ENCODE data around the gene NLE1. TPM values are rescaled to one million over a fixed set of nuclear protein-coding genes. Genes with fewer than 3 reads are reported as not detected.

The NLE1 gene
- polyA plus RNA-seq, 1 of the 3 experiments (the other 2 are of a cell fraction) = 22.1 TPM

DNA sequence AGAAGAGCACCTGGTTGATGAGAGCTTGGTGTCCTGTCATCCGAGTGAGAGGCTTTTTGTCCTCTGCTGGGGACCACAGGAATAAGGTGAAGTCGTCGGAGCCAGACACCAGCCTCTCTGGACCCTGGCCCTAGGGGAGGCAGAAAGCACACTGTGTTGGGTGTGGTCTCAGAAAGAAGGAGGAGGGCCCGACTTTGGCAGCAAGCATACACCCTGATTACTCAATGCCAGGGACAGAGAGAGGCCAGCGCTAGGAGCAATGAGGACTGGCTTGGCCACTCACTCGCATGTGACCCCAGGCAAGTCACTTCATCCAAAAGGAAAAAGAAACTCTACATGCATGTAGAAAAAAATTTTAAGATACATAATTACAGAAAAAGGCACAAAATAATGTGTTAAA is 6.8 kb downstream of the NLE1 start:
- no peaks in the 10 kb centered on the region for H3F3A ChIP-seq (replicated peaks; ENCODE audit: insufficient read depth)
- H3K27me3 ChIP-seq (ENCODE audit: insufficient read depth) = no peaks in the 10 kb centered on the region
- no peaks in the 10 kb centered on the region for H3K9me3 ChIP-seq
- no peaks in the 10 kb centered on the region for H4K20me1 ChIP-seq (ENCODE audit: insufficient read depth)
- no peak overlapping the region for H3K4me2 ChIP-seq
- peaks cover 12% of the 10 kb centered on the region; the same call in 1 of the 2 replicates for H3K79me2 ChIP-seq (ENCODE audit: insufficient read depth)
- ChIA-PET CTCF (no interaction called here), POLR2A (no interaction called here)
- no peak overlapping the region for H3K4me3 ChIP-seq (ENCODE audit: low read depth in 2 of 2, low read length in 1 of 2)
- H3K36me3 ChIP-seq (replicated peaks in 1 of 2; ENCODE audit: control insufficient read depth in 1 of 2, insufficient read depth in 2 of 2, low read length in 1 of 2) = peaks cover 22 to 80% of the 10 kb centered on the region in 2 experiments
- no peaks in the 10 kb centered on the region for H3K4me1 ChIP-seq (ENCODE audit: control insufficient read depth in 1 of 2, insufficient read depth in 2 of 2, low read depth in 1 of 2, low read length in 1 of 2)
- no peak overlapping the region for H3K27ac ChIP-seq (ENCODE audit: low read depth in 2 of 2, low read length in 1 of 2)
- WGBS (ENCODE audit: low lambda C conversion rate) = 87% methylated on average over 6 of the region's 6 CpGs
- no peak for DNase-seq
- no peak overlapping the region for H3K9ac ChIP-seq
- H2AFZ ChIP-seq (ENCODE audit: low read depth) = no peak overlapping the region
- no peaks in the 10 kb centered on the region for H3K9me2 ChIP-seq
- TF ChIP-seq, protein P1, sequence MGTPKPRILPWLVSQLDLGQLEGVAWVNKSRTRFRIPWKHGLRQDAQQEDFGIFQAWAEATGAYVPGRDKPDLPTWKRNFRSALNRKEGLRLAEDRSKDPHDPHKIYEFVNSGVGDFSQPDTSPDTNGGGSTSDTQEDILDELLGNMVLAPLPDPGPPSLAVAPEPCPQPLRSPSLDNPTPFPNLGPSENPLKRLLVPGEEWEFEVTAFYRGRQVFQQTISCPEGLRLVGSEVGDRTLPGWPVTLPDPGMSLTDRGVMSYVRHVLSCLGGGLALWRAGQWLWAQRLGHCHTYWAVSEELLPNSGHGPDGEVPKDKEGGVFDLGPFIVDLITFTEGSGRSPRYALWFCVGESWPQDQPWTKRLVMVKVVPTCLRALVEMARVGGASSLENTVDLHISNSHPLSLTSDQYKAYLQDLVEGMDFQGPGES (IDR thresholded peaks at IDR 0.05; ENCODE audit: low read depth, low read length) = no peak
- no peak for TF ChIP-seq TEAD4 (IDR thresholded peaks at IDR 0.05; ENCODE audit: borderline replicate concordance, insufficient read depth)
- no peak for TF ChIP-seq RAD21 (IDR thresholded peaks at IDR 0.05; ENCODE audit: low read length)

DNA sequence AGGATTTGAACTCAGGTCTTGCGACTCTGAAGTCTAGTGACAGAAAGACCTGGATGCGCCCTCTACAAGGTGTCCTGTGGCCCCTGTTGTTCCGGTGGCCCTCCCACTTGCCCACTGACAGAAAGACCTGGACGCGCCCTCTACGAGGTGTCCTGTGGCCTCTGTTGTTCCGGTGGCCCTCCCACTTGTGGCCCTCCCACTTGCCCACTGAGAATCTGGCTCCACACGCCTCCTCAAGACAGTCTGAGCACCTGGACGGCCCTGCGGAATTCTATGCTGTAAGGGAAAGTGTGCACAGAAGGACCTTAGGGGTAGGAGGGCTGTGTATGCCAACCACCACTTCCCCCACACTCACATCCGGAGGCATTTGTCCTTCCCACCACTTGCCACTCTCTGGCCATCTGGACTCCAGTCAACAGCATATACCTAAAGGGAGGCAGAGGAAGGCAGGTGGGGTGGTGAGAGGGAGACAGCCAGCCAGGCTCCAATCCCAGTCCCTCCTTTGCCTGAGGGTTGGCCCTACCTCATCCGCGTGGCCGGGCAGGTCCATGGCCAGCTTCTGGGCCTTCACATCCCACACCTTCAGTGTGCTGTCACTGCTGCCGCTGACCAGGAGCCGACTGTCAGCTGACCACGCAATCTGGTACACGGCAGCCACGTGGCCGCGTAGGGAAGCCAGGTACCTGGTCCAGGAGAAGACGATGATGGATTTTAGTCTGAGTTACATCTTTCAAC is 9.1 kb downstream of the NLE1 start:
- Histone ChIP-seq H4K20me1 (ENCODE audit: insufficient read depth) (no peaks in the 10 kb centered on the region), H3K79me2 (ENCODE audit: insufficient read depth) (no peaks in the 10 kb centered on the region), H3K27ac (ENCODE audit: low read depth in 2 of 2, low read length in 1 of 2) (no peak overlapping the region), H3K9ac (no peak overlapping the region), H3K9me2 (no peaks in the 10 kb centered on the region), H3K36me3 (replicated peaks in 1 of 2; ENCODE audit: control insufficient read depth in 1 of 2, insufficient read depth in 2 of 2, low read length in 1 of 2) (peaks cover 12 to 66% of the 10 kb centered on the region in 2 experiments), H3K4me2 (no peak overlapping the region), H3K27me3 (ENCODE audit: insufficient read depth) (no peaks in the 10 kb centered on the region), H3F3A (replicated peaks; ENCODE audit: insufficient read depth) (no peaks in the 10 kb centered on the region), H3K4me1 (ENCODE audit: control insufficient read depth in 1 of 2, insufficient read depth in 2 of 2, low read depth in 1 of 2, low read length in 1 of 2) (no peaks in the 10 kb centered on the region), H3K9me3 (no peaks in the 10 kb centered on the region), H2AFZ (ENCODE audit: low read depth) (no peak overlapping the region), H3K4me3 (ENCODE audit: low read depth in 2 of 2, low read length in 1 of 2) (no peak overlapping the region)
- TF ChIP-seq, protein P2, sequence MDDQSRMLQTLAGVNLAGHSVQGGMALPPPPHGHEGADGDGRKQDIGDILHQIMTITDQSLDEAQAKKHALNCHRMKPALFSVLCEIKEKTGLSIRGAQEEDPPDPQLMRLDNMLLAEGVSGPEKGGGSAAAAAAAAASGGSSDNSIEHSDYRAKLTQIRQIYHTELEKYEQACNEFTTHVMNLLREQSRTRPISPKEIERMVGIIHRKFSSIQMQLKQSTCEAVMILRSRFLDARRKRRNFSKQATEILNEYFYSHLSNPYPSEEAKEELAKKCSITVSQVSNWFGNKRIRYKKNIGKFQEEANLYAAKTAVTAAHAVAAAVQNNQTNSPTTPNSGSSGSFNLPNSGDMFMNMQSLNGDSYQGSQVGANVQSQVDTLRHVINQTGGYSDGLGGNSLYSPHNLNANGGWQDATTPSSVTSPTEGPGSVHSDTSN (IDR thresholded peaks at IDR 0.05) = no peak
- TF ChIP-seq SIN3A (IDR thresholded peaks at IDR 0.05; ENCODE audit: borderline replicate concordance, low read depth, low read length) = no peak
- TF ChIP-seq EZH2phosphoT487 (IDR thresholded peaks at IDR 0.05; ENCODE audit: borderline replicate concordance, low read depth) = no peak
- TF ChIP-seq GATA2 (CRISPR knock-in tag; IDR thresholded peaks at IDR 0.05) = no peak
- no peak for TF ChIP-seq MXI1 (IDR thresholded peaks at IDR 0.05; ENCODE audit: low read depth, low read length)
- TF ChIP-seq RXRA (IDR thresholded peaks at IDR 0.05; ENCODE audit: borderline replicate concordance, low read depth) = no peak
- TF ChIP-seq, protein P3, sequence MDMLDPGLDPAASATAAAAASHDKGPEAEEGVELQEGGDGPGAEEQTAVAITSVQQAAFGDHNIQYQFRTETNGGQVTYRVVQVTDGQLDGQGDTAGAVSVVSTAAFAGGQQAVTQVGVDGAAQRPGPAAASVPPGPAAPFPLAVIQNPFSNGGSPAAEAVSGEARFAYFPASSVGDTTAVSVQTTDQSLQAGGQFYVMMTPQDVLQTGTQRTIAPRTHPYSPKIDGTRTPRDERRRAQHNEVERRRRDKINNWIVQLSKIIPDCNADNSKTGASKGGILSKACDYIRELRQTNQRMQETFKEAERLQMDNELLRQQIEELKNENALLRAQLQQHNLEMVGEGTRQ (IDR thresholded peaks at IDR 0.05; ENCODE audit: borderline replicate concordance, low read depth, low read length) = no peak
- TF ChIP-seq SMC3 (IDR thresholded peaks at IDR 0.05; ENCODE audit: low read depth, low read length) = no peak
- TF ChIP-seq GABPA (IDR thresholded peaks at IDR 0.05; ENCODE audit: low read depth) = no peak
- no peak for DNase-seq
- WGBS (ENCODE audit: low lambda C conversion rate) = 95% methylated on average over 17 of the region's 22 CpGs
- ChIA-PET POLR2A (no interaction called here), CTCF (interaction anchor here (1.4 kb wide), 1 partner anchor 13 kb away, joined by 8 read pairs; the partner anchor contains the start of gene RAD51D)

Measured in SK-N-SH (cell line).